SK-N-SH (cell line): ENCODE results near the gene GSTM2. TPM values are rescaled to one million over a fixed set of nuclear protein-coding genes. Genes with fewer than 3 reads are reported as not detected.

Source experiments
- CTCF ChIA-PET: fragments of 300-600, 350-600 bp; formaldehyde crosslinking; extraction: SDS; loops from one replicate; lab custom pipeline; 2021; lab: Yijun Ruan, JAX
- POLR2A ChIA-PET: fragments of 350-600 bp; sonication (Branson Sonifier 250); formaldehyde crosslinking; extraction: SDS; loops from one replicate; lab custom pipeline; 2020; ENCODE audit warnings: antibody characterized with exemption, inconsistent platforms; lab: Yijun Ruan, JAX
- DNase-seq: peaks from one replicate; pipeline ENCODE4 v3.0.0; 2012
- H2AFZ ChIP-seq: fragments of 200-600 bp; sonication (generic); 2 replicates; pipeline ENCODE4 v1.8.1; 2016; ENCODE audit warnings: antibody characterized with exemption, mild to moderate bottlenecking, low read depth
- H3F3A ChIP-seq: fragments of 200-600 bp; sonication (generic); replicated peaks from 2 replicates; pipeline ENCODE3; 2016; ENCODE audit warnings: antibody characterized with exemption, mild to moderate bottlenecking; ENCODE audit not compliant: insufficient read depth
- H3K27ac ChIP-seq, 2 experiments: fragments of 200-500 bp in 1 of 2; fragments of 200-600 bp in 1 of 2; sonication (Bioruptor generic) in 1 of 2; sonication (generic), shearing (Covaris generic) in 1 of 2; 2 replicates each; pipeline versions ENCODE4 v1.5.1 to v1.6.1; 2014 to 2016; ENCODE audit warnings: low read depth in 2 of 2, inconsistent platforms in 1 of 2, low read length in 1 of 2, mild to moderate bottlenecking in 1 of 2, mixed read lengths in 1 of 2
- H3K27me3 ChIP-seq: fragments of 200-600 bp; sonication (generic), shearing (Covaris generic); 2 replicates; pipeline ENCODE4 v1.6.1; 2016; ENCODE audit warnings: mixed run types; ENCODE audit not compliant: insufficient read depth
- H3K36me3 ChIP-seq, 2 experiments: fragments of 200-500 bp in 1 of 2; fragments of 200-600 bp in 1 of 2; sonication (Bioruptor generic) in 1 of 2; sonication (generic) in 1 of 2; replicated peaks in 1 of 2; 2 replicates each; pipeline versions ENCODE3 to v1.5.1; 2014 to 2016; ENCODE audit warnings: low read length in 1 of 2, mild to moderate bottlenecking in 1 of 2; ENCODE audit not compliant: insufficient read depth in 2 of 2, control insufficient read depth in 1 of 2
- H3K4me1 ChIP-seq, 2 experiments: fragments of 200-500 bp in 1 of 2; fragments of 200-600 bp in 1 of 2; sonication (Bioruptor generic) in 1 of 2; sonication (generic), shearing (Covaris generic) in 1 of 2; 2 replicates each; pipeline versions ENCODE4 v1.5.1 to v1.6.1; 2014 to 2016; ENCODE audit warnings: low read depth in 1 of 2, low read length in 1 of 2, mixed run types in 1 of 2; ENCODE audit not compliant: insufficient read depth in 2 of 2, control insufficient read depth in 1 of 2
- H3K4me2 ChIP-seq: fragments of 200-600 bp; sonication (generic), shearing (Covaris generic); 2 replicates; pipeline ENCODE4 v1.6.1; 2017; ENCODE audit warnings: mixed run types
- H3K4me3 ChIP-seq, 2 experiments: fragments of 200-500 bp in 1 of 2; fragments of 200-600 bp in 1 of 2; sonication (Bioruptor generic) in 1 of 2; sonication (generic), shearing (Covaris generic) in 1 of 2; 2 replicates each; pipeline versions ENCODE4 v1.5.1 to v1.8.1; 2014 to 2016; ENCODE audit warnings: low read depth in 2 of 2, inconsistent platforms in 1 of 2, low read length in 1 of 2, mild to moderate bottlenecking in 1 of 2, mixed read lengths in 1 of 2, moderate library complexity in 1 of 2
- H3K79me2 ChIP-seq: fragments of 200-600 bp; sonication (generic); 2 replicates; pipeline ENCODE4 v1.8.1; 2017; ENCODE audit warnings: mild to moderate bottlenecking; ENCODE audit not compliant: insufficient read depth
- H3K9ac ChIP-seq: fragments of 200-600 bp; sonication (generic); 2 replicates; pipeline ENCODE4 v1.6.1; 2017; ENCODE audit warnings: mixed run types
- H3K9me2 ChIP-seq: fragments of 200-600 bp; sonication (generic); 2 replicates; pipeline ENCODE4 v1.6.1; 2017; ENCODE audit warnings: mixed run types
- H3K9me3 ChIP-seq: fragments of 200-600 bp; sonication (generic); 2 replicates; pipeline ENCODE4 v1.6.1; 2017; ENCODE audit warnings: mixed run types, mild to moderate bottlenecking, moderate library complexity
- H4K20me1 ChIP-seq: fragments of 200-600 bp; sonication (generic); 2 replicates; pipeline ENCODE4 v1.6.1; 2017; ENCODE audit warnings: mild to moderate bottlenecking, mixed run types; ENCODE audit not compliant: insufficient read depth
- CHD2 ChIP-seq: fragments of 150-350 bp; IDR thresholded peaks from 2 replicates; pipeline ENCODE4 v1.6.1; 2018; ENCODE audit warnings: low read length; ENCODE audit not compliant: partially characterized antibody
- ELF1 ChIP-seq: IDR thresholded peaks from 2 replicates; pipeline ENCODE4 v1.4.0; 2012
- FOXJ3 ChIP-seq: sonication (generic); formaldehyde crosslinking; IDR thresholded peaks from 2 replicates; pipeline ENCODE4 v1.5.1; 2020; ENCODE audit warnings: mild to moderate bottlenecking, missing genetic modification reagents
- FOXM1 ChIP-seq: IDR thresholded peaks from 2 replicates; pipeline ENCODE4 v1.4.0; 2012; ENCODE audit warnings: low read depth, mild to moderate bottlenecking
- GABPA ChIP-seq: IDR thresholded peaks from 2 replicates; pipeline ENCODE4 v1.4.0; 2012; ENCODE audit warnings: low read depth, mild to moderate bottlenecking
- MAX ChIP-seq: IDR thresholded peaks from 2 replicates; pipeline ENCODE4 v1.4.0; 2012; ENCODE audit warnings: low read depth
- MEF2A ChIP-seq: IDR thresholded peaks from 2 replicates; pipeline ENCODE4 v1.4.0; 2012; ENCODE audit warnings: low read depth, borderline replicate concordance
- PBX3 ChIP-seq: IDR thresholded peaks from 2 replicates; pipeline ENCODE4; 2012
- POLR2AphosphoS5 ChIP-seq: IDR thresholded peaks from 2 replicates; pipeline ENCODE4 v1.6.1; 2012; ENCODE audit warnings: low read depth, low read length
- RAD21 ChIP-seq: IDR thresholded peaks from 2 replicates; pipeline ENCODE4 v1.6.1; 2012; ENCODE audit warnings: mild to moderate bottlenecking, low read length
- RCOR1 ChIP-seq: fragments of 150-350 bp; IDR thresholded peaks from 2 replicates; pipeline ENCODE4 v1.6.1; 2017; ENCODE audit warnings: antibody characterized with exemption, low read length
- REST ChIP-seq: IDR thresholded peaks from 2 replicates; pipeline ENCODE4 v1.6.1; 2012; ENCODE audit warnings: mild to moderate bottlenecking, low read depth, low read length, moderate library complexity
- RXRA ChIP-seq: IDR thresholded peaks from 2 replicates; pipeline ENCODE4 v1.4.0; 2012; ENCODE audit warnings: low read depth, mild to moderate bottlenecking, borderline replicate concordance
- TAF1 ChIP-seq: IDR thresholded peaks from 2 replicates; pipeline ENCODE4 v1.6.1; 2012; ENCODE audit warnings: low read depth, mild to moderate bottlenecking, low read length, moderate library complexity, borderline replicate concordance
- TCF12 ChIP-seq: IDR thresholded peaks from 2 replicates; pipeline ENCODE4 v1.4.0; 2012
- TEAD4 ChIP-seq: IDR thresholded peaks from 2 replicates; pipeline ENCODE4 v1.4.0; 2012; ENCODE audit warnings: mild to moderate bottlenecking, borderline replicate concordance; ENCODE audit not compliant: insufficient read depth
- USF1 ChIP-seq: IDR thresholded peaks from 2 replicates; pipeline ENCODE4 v1.4.0; 2012; ENCODE audit warnings: low read depth, borderline replicate concordance
- USF2 ChIP-seq: fragments of 150-350 bp; IDR thresholded peaks from 2 replicates; pipeline ENCODE4 v1.6.1; 2017; ENCODE audit warnings: antibody characterized with exemption, low read length, low read depth, borderline replicate concordance
- ZBTB33 ChIP-seq: IDR thresholded peaks from 2 replicates; pipeline ENCODE4 v1.4.0; 2012; ENCODE audit warnings: low read depth, borderline replicate concordance
- WGBS: methylation state at CpG from one replicate; pipeline ENCODE4 v1.1.6; 2017; ENCODE audit warnings: low lambda C conversion rate; 5-methylcytosine and 5-hydroxymethylcytosine counted together
- polyA plus RNA-seq, 3 experiments: library from polyadenylated mRNA; depleted of rRNA; stranded (reverse); fragments of >200 nt; gene quantifications; 2 replicates each; pipeline ENCODE4 v1.2.3, GENCODE V29; 2012

Gene GSTM2
- polyA plus RNA-seq, 1 of the 3 experiments (the other 2 are of a cell fraction) = 70.2 TPM

- Histone ChIP-seq H3K79me2 (no peaks in the 10 kb centered on the region), H3K9me3 (no peaks in the 10 kb centered on the region), H2AFZ (no peak overlapping the region), H3K9ac (no peak overlapping the region), H4K20me1 (no peaks in the 10 kb centered on the region), H3F3A (no peaks in the 10 kb centered on the region)
- DNase-seq = no peak
- WGBS = 82% methylated on average over 2 of the region's 2 CpGs
- no peak for TF ChIP-seq REST
- TF ChIP-seq FOXM1 = no peak
- no peak for TF ChIP-seq CHD2
- TF ChIP-seq MEF2A = no peak
- TF ChIP-seq RAD21 = no peak
- no peak for TF ChIP-seq TEAD4
- TF ChIP-seq TAF1 = no peak
- TF ChIP-seq RXRA = no peak
- no peak for TF ChIP-seq USF1
- TF ChIP-seq ELF1 = no peak
- no peak for TF ChIP-seq USF2
- no peak for TF ChIP-seq MAX
- TF ChIP-seq GABPA = no peak
- no peak for TF ChIP-seq RCOR1
- no peak for TF ChIP-seq ZBTB33
- TF ChIP-seq FOXJ3 (CRISPR knock-in tag) = no peak
- TF ChIP-seq PBX3 = no peak
- no peak for TF ChIP-seq TCF12
- TF ChIP-seq POLR2AphosphoS5 = no peak
- TF ChIP-seq, all 33 proteins: peak for 0
- Histone ChIP-seq H3K27ac (no peak overlapping the region), H3K36me3 (peaks cover 0 to 10% of the 10 kb centered on the region in 2 experiments), H3K9me2 (no peaks in the 10 kb centered on the region), H3K4me1 (peaks cover 4 to 7% of the 10 kb centered on the region in 2 experiments; a peak in 2 of 4 replicates), H3K4me3 (no peak overlapping the region), H3K4me2 (no peak overlapping the region), H3K27me3 (no peaks in the 10 kb centered on the region)
- ChIA-PET POLR2A (no interaction called here), CTCF (interaction anchor here (0.9 to 2.5 kb wide), 4 partner anchors 11 to 115 kb away, joined by 3 to 8 read pairs (median 4); no protein-coding TSS in a partner anchor)
Measured at GRCh38 chr1:109661391-109661790, 6.5 kb upstream of the GSTM2 start.
